HTR-8/SVneo (cell line): ENCODE data around the gene ZDHHC20.

Experiments used
- DNase-seq: peaks from one replicate; pipeline ENCODE4 v3.0.0; 2011; ENCODE audit warnings: low spot score, mixed read lengths; ENCODE audit not compliant: insufficient read length
- FAIRE-seq: peaks from 2 replicates; lab custom pipeline; 2011; peaks lifted over from hg19 to GRCh38; lab: Jason Lieb, UNC

Gene ZDHHC20

GRCh38 chr13:21330126-21330861 is 128.8 kb downstream of the ZDHHC20 start:
- FAIRE-seq (no peak), DNase-seq (no peak)

GRCh38 chr13:21328836-21329477 is 130.1 kb downstream of the ZDHHC20 start:
- FAIRE-seq: no peak
- no peak for DNase-seq

- DNase-seq (no peak), FAIRE-seq (no peak)
Measured at GRCh38 chr13:21328201-21328600, 130.9 kb downstream of the ZDHHC20 start.

GRCh38 chr13:21326155-21327031 is 132.7 kb downstream of the ZDHHC20 start:
- FAIRE-seq (no peak), DNase-seq (peak; percentile 17)

- no peak for DNase-seq
- no peak for FAIRE-seq
Measured at GRCh38 chr13:21324803-21325202, 134.3 kb downstream of the ZDHHC20 start.

- no peak for FAIRE-seq
Measured at GRCh38 chr13:21322988-21323387, 136.1 kb downstream of the ZDHHC20 start.

More at GRCh38 chr13:21322988-21323387, 136.1 kb downstream of the ZDHHC20 start:
- DNase-seq: no peak
